Skeletal muscle tissue (tissue), 4 donors: ENCODE data around the gene AFG1L. TPM values are rescaled to one million over a fixed set of nuclear protein-coding genes. Genes with fewer than 3 reads are reported as not detected.
"Not testable (repeated sequence)": the region's sequence is repeated elsewhere in the genome, so short reads cannot be mapped to it uniquely, and the experiment has no call there.

Experiments used
- H3K27ac ChIP-seq: one replicate; pipeline ENCODE4 v1.7.0; 2013; ENCODE audit warnings: mild to moderate bottlenecking, low read depth, low read length, inconsistent platforms
- H3K27me3 ChIP-seq, 3 donors: one replicate each; pipeline ENCODE4 v1.7.0; 2013; ENCODE audit warnings: low read length in 3 of 3; ENCODE audit not compliant: control insufficient read depth in 3 of 3, insufficient read depth in 3 of 3
- H3K36me3 ChIP-seq, 3 donors: one replicate each; pipeline ENCODE4 v1.7.0; 2013; ENCODE audit warnings: low read length in 3 of 3; ENCODE audit not compliant: control insufficient read depth in 3 of 3, insufficient read depth in 3 of 3
- H3K4me1 ChIP-seq, 3 donors: one replicate each; pipeline ENCODE4 v1.7.0; 2013; ENCODE audit warnings: low read length in 3 of 3, mild to moderate bottlenecking in 3 of 3; ENCODE audit not compliant: control insufficient read depth in 3 of 3, insufficient read depth in 3 of 3
- H3K4me3 ChIP-seq, 3 donors: one replicate each; pipeline ENCODE4 v1.7.0; 2013; ENCODE audit warnings: low read length in 3 of 3
- H3K9ac ChIP-seq, 3 donors: one replicate each; pipeline ENCODE4 v1.7.0; 2013; ENCODE audit warnings: low read length in 3 of 3, mild to moderate bottlenecking in 3 of 3, moderate library complexity in 2 of 3, low read depth in 1 of 3
- H3K9me3 ChIP-seq, 3 donors: one replicate each; pipeline ENCODE4 v1.7.0; 2013; ENCODE audit warnings: low read length in 3 of 3; ENCODE audit not compliant: control insufficient read depth in 3 of 3
- total RNA-seq: library from RNA; depleted of rRNA; stranded (reverse); fragments of >200 nt; gene quantifications from one replicate; pipeline ENCODE4 v1.2.3, GENCODE V29; 2014
- donor health status: Osteomylitis.

The AFG1L gene
- 5.2 TPM for total RNA-seq

GRCh38 chr6:108294727-108295625, at the start of gene AFG1L:
Gene AFG1L (plus strand): TSS chr6:108295054. CDS start chr6:108295080, 26 bp downstream.
- Histone ChIP-seq H3K4me3 (peak within 1 kb of the TSS; percentile 80 to 99 (median 99)), H3K27me3 (no peaks in the 10 kb centered on the region), H3K27ac (peak within 1 kb of the TSS; percentile 92), H3K9me3 (no peaks in the 10 kb centered on the region), H3K36me3 (no peaks in the 10 kb centered on the region), H3K4me1 (peaks cover 4 to 12% (median 6%) of the 10 kb centered on the region in 3 donors), H3K9ac (peak within 1 kb of the TSS; percentile 91 to 99 (median 95))

GRCh38 chr6:108245095-108245494, 49.8 kb upstream of the AFG1L start:
- H3K9me3 ChIP-seq, result not testable (repeated sequence)

GRCh38 chr6:108247965-108248536, 46.8 kb upstream of the AFG1L start:
- Histone ChIP-seq H3K27me3 (no peaks in the 10 kb centered on the region), H3K9ac (no peak overlapping the region), H3K4me1 (peaks cover 0 to 5% (median 0%) of the 10 kb centered on the region in 3 donors), H3K9me3 (no peaks in the 10 kb centered on the region), H3K27ac (no peak overlapping the region), H3K4me3 (no peak overlapping the region), H3K36me3 (peaks cover 0 to 2% (median 1%) of the 10 kb centered on the region in 3 donors)

More at GRCh38 chr6:108245095-108245494, 49.8 kb upstream of the AFG1L start:
- not testable (repeated sequence) for H3K36me3 ChIP-seq, H3K4me3 ChIP-seq, H3K4me1 ChIP-seq, H3K9ac ChIP-seq, H3K27me3 ChIP-seq, H3K27ac ChIP-seq

- Histone ChIP-seq H3K36me3 (peaks cover 0 to 5% (median 0%) of the 10 kb centered on the region in 3 donors), H3K9ac (no peak overlapping the region), H3K27me3 (no peaks in the 10 kb centered on the region), H3K4me3 (no peak overlapping the region), H3K9me3 (no peaks in the 10 kb centered on the region), H3K4me1 (peaks cover 0 to 17% (median 0%) of the 10 kb centered on the region in 3 donors), H3K27ac (no peak overlapping the region)
Measured at GRCh38 chr6:108250240-108250866, 44.5 kb upstream of the AFG1L start.

- peaks cover 0 to 8% (median under 1%) of the 10 kb centered on the region in 3 donors for H3K36me3 ChIP-seq
- H3K9ac ChIP-seq, result peak overlapping the region in 1 of 3 donors; percentile 17
- no peak overlapping the region for H3K27ac ChIP-seq
- no peaks in the 10 kb centered on the region for H3K9me3 ChIP-seq
- no peak overlapping the region for H3K4me3 ChIP-seq
- H3K4me1 ChIP-seq, result peaks cover 0 to 18% (median 0%) of the 10 kb centered on the region in 3 donors
- H3K27me3 ChIP-seq, result no peaks in the 10 kb centered on the region
Measured at GRCh38 chr6:108251252-108251651, 43.6 kb upstream of the AFG1L start.

GRCh38 chr6:108252055-108252454, 42.8 kb upstream of the AFG1L start:
- Histone ChIP-seq H3K9ac (no peak overlapping the region), H3K4me1 (peaks cover 0 to 21% (median 0%) of the 10 kb centered on the region in 3 donors), H3K9me3 (no peaks in the 10 kb centered on the region), H3K27ac (no peak overlapping the region), H3K4me3 (no peak overlapping the region), H3K27me3 (no peaks in the 10 kb centered on the region), H3K36me3 (peaks cover 0 to 8% (median 3%) of the 10 kb centered on the region in 3 donors)

GRCh38 chr6:108253241-108253640, 41.6 kb upstream of the AFG1L start:
- Histone ChIP-seq H3K4me1 (peaks cover 0 to 21% (median 6%) of the 10 kb centered on the region in 3 donors), H3K36me3 (peaks cover 0 to 8% (median 3%) of the 10 kb centered on the region in 3 donors), H3K27me3 (no peaks in the 10 kb centered on the region), H3K9me3 (no peaks in the 10 kb centered on the region), H3K27ac (no peak overlapping the region), H3K4me3 (no peak overlapping the region), H3K9ac (no peak overlapping the region)

GRCh38 chr6:108254433-108255410, 40.1 kb upstream of the AFG1L start:
- Histone ChIP-seq H3K27me3 (no peaks in the 10 kb centered on the region), H3K9ac (no peak overlapping the region), H3K4me1 (peaks cover 3 to 29% (median 13%) of the 10 kb centered on the region in 3 donors), H3K27ac (no peak overlapping the region), H3K9me3 (no peaks in the 10 kb centered on the region), H3K36me3 (peaks cover 0 to 8% (median 3%) of the 10 kb centered on the region in 3 donors), H3K4me3 (no peak overlapping the region)
